Stimulated activated memory B cell treated with anti-CD40 and anti-IgM and Interleukin-4, amounts not matched to agents 10 μg/mL and 1 μg/mL and 100 μg/mL, for 72 hours (primary cell): ENCODE results near the gene DQX1.

Source experiments
- ATAC-seq: fragments of 150-1000 bp; cut with Tn5 transposase; 2 replicates; pipeline ENCODE4 v1.10.0; 2021
- H3K27ac Mint-ChIP-seq: one replicate; pipeline ENCODE4 v1.8.0; 2022; ENCODE audit warnings: mild to moderate bottlenecking, mixed read lengths
- H3K27me3 Mint-ChIP-seq: one replicate; pipeline ENCODE4 v1.8.0; 2022; ENCODE audit warnings: mixed read lengths
- H3K36me3 Mint-ChIP-seq: one replicate; pipeline ENCODE4 v1.8.0; 2022; ENCODE audit warnings: mixed read lengths
- H3K4me1 Mint-ChIP-seq: one replicate; pipeline ENCODE4 v1.8.0; 2022; ENCODE audit warnings: mixed read lengths
- H3K4me3 Mint-ChIP-seq: one replicate; pipeline ENCODE4 v1.8.0; 2022; ENCODE audit warnings: mild to moderate bottlenecking, moderate library complexity, mixed read lengths
- H3K9me3 Mint-ChIP-seq: one replicate; pipeline ENCODE4 v1.8.0; 2022; ENCODE audit warnings: mixed read lengths

The DQX1 gene

DNA sequence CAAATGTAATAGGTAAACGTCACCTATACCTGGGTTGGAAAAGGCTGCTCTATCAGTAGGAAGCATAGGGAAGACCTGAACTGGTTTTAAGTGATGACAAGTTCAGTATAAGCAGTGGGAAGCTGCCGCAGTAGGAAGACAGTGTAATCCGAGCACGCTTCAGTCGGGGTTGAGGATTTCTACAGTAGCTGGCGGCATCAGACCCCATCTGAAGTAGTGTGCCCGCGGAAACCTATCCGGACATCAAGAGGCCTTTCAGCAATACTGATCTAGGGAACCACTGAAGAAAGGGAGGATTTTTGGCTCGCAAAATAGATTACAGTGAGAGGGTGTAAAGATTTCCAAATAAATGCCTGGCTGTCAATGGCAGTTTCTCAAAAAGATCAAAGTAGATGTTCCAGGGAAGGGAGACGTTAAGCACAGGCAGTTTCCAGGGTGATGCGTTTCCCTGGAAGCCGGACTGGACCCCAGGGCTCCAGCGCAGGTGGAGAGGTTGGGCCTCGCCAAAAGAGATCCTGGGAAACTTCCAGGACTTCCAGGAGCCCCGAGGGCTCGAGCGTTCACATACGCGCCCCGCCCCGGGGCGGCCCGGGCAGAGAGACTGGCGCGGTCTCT lies 22.4 kb upstream of the DQX1 start:
- H3K36me3 Mint-ChIP-seq, result no peaks in the 10 kb centered on the region
- H3K4me3 Mint-ChIP-seq, result peak overlapping the region; percentile 75
- no peak for ATAC-seq
- H3K9me3 Mint-ChIP-seq, result no peaks in the 10 kb centered on the region
- peaks cover 13% of the 10 kb centered on the region for H3K27me3 Mint-ChIP-seq
- H3K27ac Mint-ChIP-seq, result peak overlapping the region; percentile 35
- H3K4me1 Mint-ChIP-seq, result peaks cover 38% of the 10 kb centered on the region

- no peak for ATAC-seq
- Mint-ChIP-seq H3K4me1 (peaks cover 16% of the 10 kb centered on the region), H3K27ac (no peak overlapping the region), H3K27me3 (peaks cover 13% of the 10 kb centered on the region), H3K36me3 (peaks cover 12% of the 10 kb centered on the region), H3K9me3 (no peaks in the 10 kb centered on the region), H3K4me3 (no peak overlapping the region)
These were observed 20.0 kb upstream of the DQX1 start for GRCh38 chr2:74546004-74546403.

GRCh38 chr2:74544634-74545033 lies 18.6 kb upstream of the DQX1 start:
- Mint-ChIP-seq H3K4me1 (peaks cover 14% of the 10 kb centered on the region), H3K9me3 (no peaks in the 10 kb centered on the region), H3K27ac (no peak overlapping the region), H3K4me3 (no peak overlapping the region), H3K36me3 (peaks cover 12% of the 10 kb centered on the region), H3K27me3 (peaks cover 5% of the 10 kb centered on the region)
- ATAC-seq, result no peak

GRCh38 chr2:74542978-74543377 lies 16.9 kb upstream of the DQX1 start:
- Mint-ChIP-seq H3K27ac (no peak overlapping the region), H3K9me3 (no peaks in the 10 kb centered on the region), H3K36me3 (peaks cover 16% of the 10 kb centered on the region), H3K27me3 (no peaks in the 10 kb centered on the region), H3K4me1 (peaks cover 21% of the 10 kb centered on the region), H3K4me3 (no peak overlapping the region)
- ATAC-seq, result no peak

DNA sequence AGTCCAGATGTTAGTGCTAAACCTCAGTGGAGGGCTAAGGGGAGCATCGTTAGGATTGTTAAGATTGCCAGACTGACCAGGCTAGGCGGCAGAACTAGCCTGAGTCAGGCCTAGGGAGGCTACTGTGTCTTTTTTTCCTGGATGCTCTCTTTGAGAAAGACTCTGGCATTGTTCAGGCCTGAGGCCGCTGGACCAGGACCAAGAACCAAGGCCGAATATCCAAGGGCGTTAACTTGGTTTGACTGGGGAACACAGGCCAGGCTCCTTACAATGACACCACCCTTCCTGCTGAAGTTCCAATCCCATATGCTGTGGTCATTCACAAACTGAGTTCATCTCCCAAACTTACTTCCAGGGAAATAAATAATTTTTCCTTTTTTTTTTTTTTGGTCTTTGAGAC lies 14.3 kb upstream of the DQX1 start:
- peaks cover 37% of the 10 kb centered on the region for H3K4me1 Mint-ChIP-seq
- H3K9me3 Mint-ChIP-seq, result no peaks in the 10 kb centered on the region
- no peak for ATAC-seq
- no peak overlapping the region for H3K4me3 Mint-ChIP-seq
- no peaks in the 10 kb centered on the region for H3K27me3 Mint-ChIP-seq
- H3K27ac Mint-ChIP-seq, result peak overlapping the region; percentile 89
- H3K36me3 Mint-ChIP-seq, result peaks cover 16% of the 10 kb centered on the region

GRCh38 chr2:74538881-74539339 lies 12.9 kb upstream of the DQX1 start:
- peak overlapping the region; percentile 89 for H3K27ac Mint-ChIP-seq
- ATAC-seq, result peak; percentile 73
- H3K4me3 Mint-ChIP-seq, result peak overlapping the region; percentile 61
- peaks cover 16% of the 10 kb centered on the region for H3K36me3 Mint-ChIP-seq
- no peaks in the 10 kb centered on the region for H3K27me3 Mint-ChIP-seq
- H3K9me3 Mint-ChIP-seq, result no peaks in the 10 kb centered on the region
- peaks cover 37% of the 10 kb centered on the region for H3K4me1 Mint-ChIP-seq

DNA sequence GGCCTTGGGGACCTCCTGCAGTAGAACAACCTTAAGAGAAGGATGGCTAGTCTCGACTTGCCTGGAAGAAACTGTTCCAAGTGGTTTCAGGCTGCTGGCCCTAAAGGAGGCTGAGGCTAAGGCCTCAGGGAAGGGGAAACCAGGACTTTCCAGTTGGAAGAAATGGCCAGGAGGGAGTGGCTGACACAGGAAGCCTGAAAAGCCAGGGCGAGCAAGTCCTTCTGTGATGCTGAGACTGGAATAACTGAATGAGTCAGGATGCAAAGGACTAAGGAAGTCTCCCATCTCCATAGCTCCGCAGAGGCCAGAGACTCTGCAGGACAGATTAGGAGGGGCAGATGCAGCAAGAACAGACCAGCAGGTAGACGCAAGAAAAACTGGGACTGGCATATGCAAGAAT lies 11.1 kb upstream of the DQX1 start:
- no peaks in the 10 kb centered on the region for H3K9me3 Mint-ChIP-seq
- ATAC-seq, result no peak
- H3K4me3 Mint-ChIP-seq, result no peak overlapping the region
- peaks cover 13% of the 10 kb centered on the region for H3K36me3 Mint-ChIP-seq
- peaks cover 41% of the 10 kb centered on the region for H3K4me1 Mint-ChIP-seq
- H3K27me3 Mint-ChIP-seq, result no peaks in the 10 kb centered on the region
- H3K27ac Mint-ChIP-seq, result no peak overlapping the region

- H3K27ac Mint-ChIP-seq, result no peak overlapping the region
- H3K4me1 Mint-ChIP-seq, result peaks cover 49% of the 10 kb centered on the region
- no peak overlapping the region for H3K4me3 Mint-ChIP-seq
- no peaks in the 10 kb centered on the region for H3K27me3 Mint-ChIP-seq
- H3K9me3 Mint-ChIP-seq, result no peaks in the 10 kb centered on the region
- ATAC-seq, result peak; percentile 65
- H3K36me3 Mint-ChIP-seq, result peaks cover 13% of the 10 kb centered on the region
These were observed 10.3 kb upstream of the DQX1 start for GRCh38 chr2:74536166-74536950.

DNA sequence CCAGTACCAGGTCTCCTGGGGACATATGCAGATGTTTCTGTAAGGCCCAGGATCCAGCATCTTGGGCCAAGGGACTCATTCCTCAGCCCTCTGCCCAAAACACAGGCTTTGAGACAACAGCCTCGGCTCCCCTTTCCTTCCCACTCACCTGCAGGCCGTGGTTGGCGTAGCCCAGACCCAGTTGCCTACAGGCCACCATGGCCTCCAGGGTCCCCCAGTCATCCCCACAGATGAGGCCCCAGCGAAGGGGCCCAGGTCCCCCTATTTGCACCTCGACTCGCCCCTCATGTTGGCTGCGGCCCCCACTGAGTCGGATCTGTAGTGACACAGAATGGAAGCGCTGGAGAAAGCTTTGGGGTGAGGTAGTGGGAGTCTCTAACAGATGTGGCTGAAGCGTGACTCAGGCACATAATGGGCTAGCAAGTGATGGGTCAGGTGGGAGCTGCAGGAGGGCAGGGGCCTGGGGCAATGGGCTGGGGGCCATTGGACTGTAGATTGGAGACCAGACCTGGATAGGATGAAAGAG lies 9.5 kb upstream of the DQX1 start:
- peaks cover 21% of the 10 kb centered on the region for H3K36me3 Mint-ChIP-seq
- H3K4me1 Mint-ChIP-seq, result peaks cover 57% of the 10 kb centered on the region
- H3K9me3 Mint-ChIP-seq, result no peaks in the 10 kb centered on the region
- no peak overlapping the region for H3K4me3 Mint-ChIP-seq
- H3K27me3 Mint-ChIP-seq, result no peaks in the 10 kb centered on the region
- ATAC-seq, result no peak
- H3K27ac Mint-ChIP-seq, result no peak overlapping the region

GRCh38 chr2:74534411-74534810 lies 8.4 kb upstream of the DQX1 start:
- peaks cover 21% of the 10 kb centered on the region for H3K36me3 Mint-ChIP-seq
- H3K27ac Mint-ChIP-seq, result no peak overlapping the region
- H3K27me3 Mint-ChIP-seq, result no peaks in the 10 kb centered on the region
- no peak overlapping the region for H3K4me3 Mint-ChIP-seq
- H3K9me3 Mint-ChIP-seq, result no peaks in the 10 kb centered on the region
- peaks cover 51% of the 10 kb centered on the region for H3K4me1 Mint-ChIP-seq
- ATAC-seq, result no peak

DNA sequence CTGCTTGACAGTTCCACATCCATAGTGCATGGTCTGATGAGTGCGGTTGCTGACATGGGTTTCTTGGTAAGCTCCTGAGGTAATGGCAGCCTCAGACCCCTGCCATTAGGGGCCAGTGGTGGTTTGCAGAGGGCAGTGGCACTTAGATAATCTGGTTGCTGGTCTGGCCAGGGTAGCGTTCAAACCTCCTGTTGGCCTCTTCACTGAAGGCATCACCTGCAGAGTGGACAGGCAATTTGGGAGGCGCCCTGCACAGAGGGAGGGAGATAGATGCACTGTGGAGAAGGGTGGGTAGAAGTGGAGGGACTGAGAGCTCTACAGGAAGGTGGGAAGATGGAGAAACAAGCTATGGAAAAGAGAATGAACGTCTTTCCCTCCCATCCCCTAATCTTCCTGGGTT lies 7.4 kb upstream of the DQX1 start:
- no peak overlapping the region for H3K4me3 Mint-ChIP-seq
- H3K27me3 Mint-ChIP-seq, result no peaks in the 10 kb centered on the region
- peaks cover 48% of the 10 kb centered on the region for H3K4me1 Mint-ChIP-seq
- no peaks in the 10 kb centered on the region for H3K9me3 Mint-ChIP-seq
- H3K36me3 Mint-ChIP-seq, result peaks cover 24% of the 10 kb centered on the region
- ATAC-seq, result no peak
- no peak overlapping the region for H3K27ac Mint-ChIP-seq

DNA sequence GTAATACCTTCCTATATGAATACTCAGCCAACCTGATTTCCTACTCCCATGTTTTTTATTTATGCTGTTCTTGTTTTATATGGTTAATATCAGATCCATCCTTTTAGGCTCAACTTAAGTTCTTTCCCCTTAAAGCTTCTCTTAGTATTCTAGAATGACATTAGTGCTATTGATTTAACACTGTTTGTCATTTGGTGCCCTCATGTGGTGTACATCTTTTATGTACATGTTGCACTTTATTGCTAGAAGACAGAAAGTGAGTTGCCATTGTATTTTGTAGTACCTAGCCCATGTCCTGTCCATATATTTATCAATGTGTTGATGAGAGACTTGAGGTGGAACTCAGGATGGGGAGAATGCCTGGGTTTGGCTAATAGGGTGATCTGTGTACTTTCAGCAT lies 6.2 kb upstream of the DQX1 start:
- ATAC-seq, result no peak
- Mint-ChIP-seq H3K27ac (no peak overlapping the region), H3K36me3 (peaks cover 37% of the 10 kb centered on the region), H3K4me1 (peaks cover 48% of the 10 kb centered on the region), H3K4me3 (peak overlapping the region; percentile 27), H3K27me3 (no peaks in the 10 kb centered on the region), H3K9me3 (no peaks in the 10 kb centered on the region)

DNA sequence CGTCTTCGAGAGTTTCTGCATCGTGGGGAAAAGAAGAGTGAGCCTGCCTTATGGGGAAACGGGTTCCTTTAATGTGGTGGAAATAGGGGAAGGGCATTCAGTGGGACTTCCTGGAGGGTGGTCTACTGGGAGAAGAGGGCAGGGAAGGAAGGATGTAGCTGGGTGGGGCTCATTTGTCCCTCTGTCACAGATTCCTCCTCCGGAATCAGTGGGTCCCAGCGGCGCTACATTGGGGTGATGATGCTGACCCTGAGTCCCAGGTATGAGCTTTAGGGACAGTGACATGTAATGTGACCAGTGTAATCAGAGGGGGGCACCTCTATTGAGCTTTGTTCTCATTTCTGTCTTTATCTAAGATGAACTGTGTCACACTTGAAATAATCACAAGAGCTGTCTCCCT lies 5.6 kb upstream of the DQX1 start:
- Mint-ChIP-seq H3K27ac (peak overlapping the region; percentile 99), H3K27me3 (no peaks in the 10 kb centered on the region), H3K4me1 (peaks cover 48% of the 10 kb centered on the region), H3K9me3 (no peaks in the 10 kb centered on the region), H3K36me3 (peaks cover 42% of the 10 kb centered on the region), H3K4me3 (peak overlapping the region; percentile 99)
- no peak for ATAC-seq

GRCh38 chr2:74530239-74531187 lies 4.5 kb upstream of the DQX1 start:
- peaks cover 52% of the 10 kb centered on the region for H3K4me1 Mint-ChIP-seq
- H3K4me3 Mint-ChIP-seq, result peak overlapping the region; percentile 99
- peak overlapping the region; percentile 99 for H3K27ac Mint-ChIP-seq
- no peaks in the 10 kb centered on the region for H3K27me3 Mint-ChIP-seq
- ATAC-seq, result peak; percentile 52
- H3K36me3 Mint-ChIP-seq, result peaks cover 53% of the 10 kb centered on the region
- no peaks in the 10 kb centered on the region for H3K9me3 Mint-ChIP-seq
